ENCODE measurements around the gene CD209.

DNA sequence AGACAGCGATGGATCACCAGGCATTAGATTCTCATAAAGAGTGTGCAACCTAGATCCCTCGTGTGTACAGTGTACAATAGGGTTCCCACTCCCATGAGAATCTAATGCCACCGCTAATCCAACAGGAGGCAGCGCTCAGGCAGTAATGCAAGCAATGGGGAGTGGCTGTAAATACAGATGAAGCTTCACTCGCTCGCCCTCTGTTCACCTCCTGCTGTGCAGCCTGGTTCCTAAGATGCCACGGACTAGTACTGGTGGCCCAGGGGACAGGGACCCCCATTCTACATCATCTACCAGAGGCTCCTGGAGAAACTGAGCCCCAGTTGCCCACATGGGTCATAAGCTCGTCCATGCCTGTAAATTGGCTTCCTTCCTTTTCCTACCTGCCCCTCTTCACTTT is 23.7 kb upstream of the CD209 start:
- TF ChIP-seq, protein P1, sequence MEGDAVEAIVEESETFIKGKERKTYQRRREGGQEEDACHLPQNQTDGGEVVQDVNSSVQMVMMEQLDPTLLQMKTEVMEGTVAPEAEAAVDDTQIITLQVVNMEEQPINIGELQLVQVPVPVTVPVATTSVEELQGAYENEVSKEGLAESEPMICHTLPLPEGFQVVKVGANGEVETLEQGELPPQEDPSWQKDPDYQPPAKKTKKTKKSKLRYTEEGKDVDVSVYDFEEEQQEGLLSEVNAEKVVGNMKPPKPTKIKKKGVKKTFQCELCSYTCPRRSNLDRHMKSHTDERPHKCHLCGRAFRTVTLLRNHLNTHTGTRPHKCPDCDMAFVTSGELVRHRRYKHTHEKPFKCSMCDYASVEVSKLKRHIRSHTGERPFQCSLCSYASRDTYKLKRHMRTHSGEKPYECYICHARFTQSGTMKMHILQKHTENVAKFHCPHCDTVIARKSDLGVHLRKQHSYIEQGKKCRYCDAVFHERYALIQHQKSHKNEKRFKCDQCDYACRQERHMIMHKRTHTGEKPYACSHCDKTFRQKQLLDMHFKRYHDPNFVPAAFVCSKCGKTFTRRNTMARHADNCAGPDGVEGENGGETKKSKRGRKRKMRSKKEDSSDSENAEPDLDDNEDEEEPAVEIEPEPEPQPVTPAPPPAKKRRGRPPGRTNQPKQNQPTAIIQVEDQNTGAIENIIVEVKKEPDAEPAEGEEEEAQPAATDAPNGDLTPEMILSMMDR (conservative IDR thresholded peaks at IDR 0.05; ENCODE audit: low read depth, low read length), result no peak
- no peak for TF ChIP-seq EZH2 (IDR thresholded peaks at IDR 0.05; ENCODE audit: low read length, unreplicated experiment)
